HG03175 (cell line): ENCODE data around the gene GRM4.

Experiments
- ATAC-seq: cut with Tn5 transposase; IDR thresholded peaks from one replicate; pipeline ENCODE4 v1.9.1; 2021; ENCODE audit warnings: mild to moderate bottlenecking, moderate library complexity; ENCODE audit not compliant: unreplicated experiment

GRM4 gene

GRCh38 chr6:33983109-33983716 lies 162.7 kb downstream of the GRM4 start:
- no peak for ATAC-seq

GRCh38 chr6:33981861-33982260 lies 164.0 kb downstream of the GRM4 start:
- no peak for ATAC-seq

DNA sequence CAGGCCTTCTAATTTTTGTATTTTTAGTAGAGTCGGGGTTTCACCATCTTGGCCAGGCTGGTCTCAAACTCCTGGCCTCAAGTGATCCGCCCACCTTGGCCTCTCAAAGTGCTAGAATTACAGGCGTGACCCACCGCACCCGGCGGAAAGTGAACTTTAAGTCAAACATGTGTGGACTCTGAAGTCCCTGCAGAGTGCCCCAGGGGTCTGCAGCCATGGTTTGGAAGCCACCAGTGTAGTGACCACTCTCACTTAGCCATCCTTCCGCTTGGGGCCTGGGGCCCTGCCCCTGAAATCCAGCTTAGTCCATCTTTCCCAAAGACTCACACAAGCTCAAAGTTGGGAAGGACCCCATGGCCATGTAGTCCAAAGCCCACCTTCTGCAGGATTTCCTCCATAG lies 164.5 kb downstream of the GRM4 start:
- no peak for ATAC-seq

DNA sequence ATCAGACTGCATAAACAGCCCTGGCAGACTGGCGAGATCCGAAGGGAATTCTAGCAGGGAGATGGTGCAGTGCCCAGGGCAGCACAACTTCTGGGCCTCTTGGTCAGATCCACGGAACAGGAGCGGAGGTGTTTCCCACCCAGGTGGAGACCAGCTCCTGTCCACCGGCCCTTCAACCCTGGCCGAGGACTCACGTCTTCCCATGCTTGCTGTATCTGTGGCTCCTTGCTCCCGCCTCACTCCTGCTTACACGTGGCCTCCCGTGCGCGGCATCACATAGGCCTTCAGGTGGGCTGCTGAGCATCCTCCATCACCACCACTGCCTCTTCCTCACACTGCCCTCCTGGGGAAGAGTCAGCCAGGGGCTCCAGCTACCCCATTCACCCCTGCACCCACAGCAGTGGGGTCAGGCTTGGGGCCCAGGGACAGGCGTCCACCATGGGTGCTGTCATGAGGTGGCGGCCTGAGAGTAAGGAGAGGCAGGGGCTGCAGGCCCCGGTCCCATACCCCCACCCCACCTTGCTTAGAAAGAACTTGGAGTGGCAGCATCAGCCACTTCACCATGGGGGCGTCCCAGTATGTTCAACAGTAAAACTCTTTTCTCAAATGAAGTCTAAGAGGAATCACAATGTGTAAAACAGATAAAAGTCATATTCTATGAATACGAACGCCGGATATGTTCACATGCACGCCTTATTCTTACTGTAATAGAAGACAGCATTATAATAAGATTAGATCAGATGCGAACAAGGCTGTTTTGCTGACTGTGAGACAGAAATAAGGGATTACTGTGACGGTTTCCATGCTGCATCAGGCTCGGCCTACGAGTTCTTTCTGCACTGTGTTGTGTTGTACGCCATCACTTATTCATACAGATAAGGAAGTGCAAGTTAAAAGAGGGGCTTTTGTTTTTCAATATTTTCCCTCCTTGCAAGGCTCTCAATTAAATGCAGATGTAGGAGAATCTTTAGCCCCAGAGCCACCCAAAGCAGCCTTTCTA lies 165.4 kb downstream of the GRM4 start:
- no peak for ATAC-seq

DNA sequence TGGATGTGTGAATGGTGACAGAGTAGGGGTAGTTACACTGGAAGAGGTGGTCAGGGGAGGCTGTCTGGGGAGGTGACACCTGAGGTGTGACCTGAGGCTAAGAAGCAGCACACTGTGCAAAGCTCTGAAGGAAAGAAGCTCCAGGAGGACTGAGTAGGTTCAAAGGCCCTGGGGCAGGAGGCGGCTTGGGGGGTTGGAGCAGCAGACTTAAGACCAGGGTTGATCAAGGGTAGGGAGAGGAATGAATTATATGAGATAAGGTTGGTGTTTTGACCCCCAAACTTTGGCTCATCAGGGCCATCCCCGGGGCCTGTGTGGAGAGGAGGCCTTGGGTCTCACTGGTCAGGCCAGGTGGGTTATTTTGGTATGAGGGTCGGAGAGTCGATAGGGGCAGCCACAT lies 166.1 kb downstream of the GRM4 start:
- ATAC-seq = no peak

DNA sequence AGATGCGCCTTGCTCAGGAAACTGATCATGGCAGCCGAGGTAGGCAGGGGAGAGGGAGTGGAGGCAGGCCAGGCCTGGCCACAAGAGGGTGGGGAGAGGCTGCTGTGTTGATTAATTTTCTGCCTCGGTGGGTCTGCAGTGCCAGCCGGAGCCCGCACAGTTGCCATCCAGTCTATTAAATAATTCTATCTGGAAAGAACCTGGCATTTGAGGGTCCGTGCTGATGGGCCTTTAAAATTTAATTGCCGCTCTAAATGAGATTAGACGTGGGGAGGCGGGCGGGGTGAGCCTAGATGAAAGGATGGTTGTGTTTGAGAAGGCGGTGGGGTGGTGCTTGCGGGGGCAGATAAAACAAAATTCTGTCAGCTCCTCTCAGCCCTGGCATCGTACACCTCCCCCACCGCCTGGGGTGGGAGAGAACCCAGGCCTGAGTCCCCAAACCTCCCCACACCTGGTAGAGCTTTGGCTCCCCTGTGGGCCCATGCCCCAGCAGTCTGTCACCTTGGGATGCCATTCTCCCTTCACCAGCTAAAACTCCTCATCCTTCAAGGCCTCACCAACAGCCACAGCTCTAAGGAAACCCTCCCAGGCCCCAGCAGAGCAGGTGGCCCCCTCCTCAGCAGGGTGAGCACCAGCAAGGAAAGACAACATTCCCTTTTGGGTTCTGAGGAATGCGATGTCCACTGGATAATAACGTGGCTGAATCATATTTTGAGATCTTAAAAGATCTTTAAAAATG lies 167.3 kb downstream of the GRM4 start:
- ATAC-seq = no peak

DNA sequence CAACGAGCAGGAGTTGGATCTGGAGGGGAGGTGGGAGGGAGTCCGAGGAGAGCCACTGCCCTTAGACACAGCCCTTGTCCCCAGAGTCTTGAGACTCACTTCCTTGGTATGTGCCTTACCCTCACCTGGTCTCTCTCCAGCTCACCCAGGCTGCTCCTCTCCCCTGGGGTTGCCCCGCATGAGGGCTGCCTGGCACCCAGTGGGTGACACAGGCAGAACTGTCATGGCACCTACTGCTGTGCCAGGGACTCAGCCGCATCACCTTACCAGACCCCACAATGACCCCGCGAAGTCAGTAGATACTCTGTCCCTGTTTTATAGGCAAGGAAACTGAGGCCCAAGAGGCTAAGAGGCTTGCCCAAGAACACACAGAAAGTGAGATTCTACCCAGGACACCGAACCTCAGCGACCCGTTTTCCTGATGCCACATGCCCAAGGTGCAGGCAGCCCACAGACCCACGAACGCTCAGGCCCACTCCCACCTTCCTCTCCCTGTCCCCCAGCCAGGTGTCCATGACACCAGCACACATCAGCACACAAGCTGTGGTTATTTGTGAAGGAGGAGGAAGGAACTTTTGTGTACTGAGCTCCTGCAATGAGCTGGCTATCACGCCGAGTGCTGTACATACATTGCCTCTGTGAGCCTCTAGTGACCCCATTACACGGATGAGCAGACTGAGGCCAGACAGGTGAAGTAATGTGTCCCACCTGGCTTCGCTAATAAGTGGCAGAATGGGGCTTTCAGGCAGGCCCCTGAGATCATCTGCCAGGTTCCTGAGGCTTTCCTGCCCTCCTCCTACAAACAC lies 168.1 kb downstream of the GRM4 start:
- no peak for ATAC-seq

GRCh38 chr6:33976437-33977360 lies 169.2 kb downstream of the GRM4 start:
- ATAC-seq = no peak

GRCh38 chr6:33975661-33976436 lies 170.0 kb downstream of the GRM4 start:
- ATAC-seq = no peak

- no peak for ATAC-seq
These were observed 171.4 kb downstream of the GRM4 start for GRCh38 chr6:33974471-33974870.

DNA sequence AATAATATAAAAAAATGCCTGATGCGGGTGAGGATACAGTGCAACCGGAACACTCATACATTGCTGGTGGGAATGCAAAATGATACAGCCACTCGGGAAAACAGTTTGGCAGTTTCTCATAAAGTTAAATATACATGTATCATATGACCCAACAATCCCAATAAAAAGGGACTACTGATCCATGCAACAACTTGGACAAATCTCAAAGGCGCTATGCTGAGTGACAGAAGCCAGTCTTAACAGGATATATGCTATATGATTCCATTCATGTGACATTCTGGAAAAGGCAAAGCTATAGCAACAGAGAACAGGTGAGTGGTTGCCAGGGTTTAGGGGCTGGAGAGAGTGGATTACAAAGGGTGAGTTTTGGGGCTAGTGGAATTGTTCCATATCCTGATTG lies 171.9 kb downstream of the GRM4 start:
- no peak for ATAC-seq

GRCh38 chr6:33971580-33971979 lies 174.3 kb downstream of the GRM4 start:
- no peak for ATAC-seq
